ENCODE measurements around the gene IFNAR1. TPM values are rescaled to one million over a fixed set of nuclear protein-coding genes. Genes with fewer than 3 reads are reported as not detected.
"Not testable (repeated sequence)": the region's sequence is repeated elsewhere in the genome, so short reads cannot be mapped to it uniquely, and the experiment has no call there.

IFNAR1 gene
- total RNA-seq, 1 experiment from 2014 or later, result 20.5 TPM

- no peak for DNase-seq (ENCODE audit: low spot score)
These were observed 18.8 kb upstream of the IFNAR1 start for GRCh38 chr21:33305938-33306337.

DNA sequence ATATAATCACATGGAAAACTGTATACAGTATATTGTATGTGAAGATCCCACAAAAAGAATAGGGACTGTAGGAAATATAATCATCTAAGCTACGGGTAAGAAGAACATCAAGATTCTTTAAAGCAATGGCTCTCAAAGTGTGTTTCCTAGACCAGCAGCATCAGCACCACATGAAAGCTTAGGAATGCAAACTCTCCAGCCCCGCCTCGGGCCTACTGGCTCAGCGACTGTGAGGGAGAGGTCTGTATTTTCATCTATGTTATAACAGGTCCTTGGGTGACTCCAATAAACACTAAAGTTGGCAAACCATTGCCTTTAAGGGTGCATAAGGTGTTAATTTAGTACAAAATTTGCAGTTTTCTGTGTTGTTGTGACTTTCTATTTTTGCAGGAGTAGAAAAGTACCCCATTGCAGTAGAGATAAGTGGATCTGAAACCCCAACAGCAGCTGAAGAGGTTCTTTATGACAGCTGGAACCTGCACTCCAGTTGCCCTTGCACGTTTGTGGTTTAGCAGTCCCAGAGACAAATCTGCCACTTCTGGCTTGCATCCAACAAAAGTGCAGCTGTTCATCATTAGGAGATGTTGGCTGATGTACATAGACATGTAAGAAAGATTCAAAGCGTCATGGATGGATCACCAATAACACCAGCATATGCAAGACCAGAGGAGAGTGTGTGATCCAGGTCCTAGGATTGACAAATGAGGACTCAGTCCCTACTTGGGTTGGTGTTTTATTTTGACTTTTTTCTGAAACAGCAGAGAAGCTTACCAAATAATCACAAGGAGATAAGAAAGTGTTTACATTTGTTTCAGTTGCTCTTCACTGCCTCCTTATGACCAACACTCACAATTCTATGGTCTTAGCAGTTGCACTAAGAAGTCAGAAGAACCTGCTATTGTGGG lies 15.9 kb upstream of the IFNAR1 start:
- DNase-seq (ENCODE audit: low spot score), result no peak

DNA sequence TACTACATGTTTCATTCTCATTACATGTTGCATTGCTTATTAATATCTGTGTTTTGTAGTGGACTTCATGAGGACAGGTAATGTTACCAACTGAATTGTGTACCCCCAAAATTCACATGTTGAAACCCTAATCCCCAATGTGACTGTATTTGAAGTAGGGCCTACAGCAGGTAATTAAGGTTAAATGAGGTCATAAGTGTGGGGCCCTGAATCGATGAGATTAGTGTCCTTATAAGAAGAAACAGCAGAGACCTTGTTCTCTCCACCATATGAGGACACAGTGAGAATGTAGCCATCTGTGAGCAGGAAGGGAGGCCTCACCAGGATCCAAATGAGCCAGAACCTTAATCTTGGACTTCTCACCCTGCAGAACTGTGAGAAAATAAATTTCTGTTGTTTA lies 15.0 kb upstream of the IFNAR1 start:
- DNase-seq (ENCODE audit: low spot score), result no peak

- DNase-seq (ENCODE audit: low spot score), result no peak
These were observed 12.6 kb upstream of the IFNAR1 start for GRCh38 chr21:33312121-33312520.

DNA sequence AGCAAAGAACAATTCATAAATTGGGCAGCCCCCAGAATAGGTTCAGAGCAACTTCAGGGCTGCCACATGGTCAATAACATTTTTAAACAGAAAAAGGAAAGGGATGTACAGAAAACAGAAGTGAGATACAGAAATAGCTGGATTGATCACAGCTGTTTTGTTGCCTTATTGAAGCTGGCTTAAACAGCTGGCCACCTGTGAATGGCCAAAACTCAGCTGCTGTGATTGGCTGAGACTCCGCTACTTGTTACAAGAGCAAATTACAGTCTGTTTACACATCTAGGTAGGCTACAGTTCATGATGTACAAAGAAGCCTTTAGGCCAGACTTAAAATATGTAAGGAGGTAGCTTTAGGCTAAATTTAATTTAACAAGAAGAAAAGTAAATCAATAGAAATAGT lies 11.6 kb upstream of the IFNAR1 start:
- no peak for DNase-seq (ENCODE audit: low spot score)

- DNase-seq (ENCODE audit: low spot score), result no peak
These were observed 11.2 kb upstream of the IFNAR1 start for GRCh38 chr21:33313611-33314010.

GRCh38 chr21:33314111-33314510 lies 10.7 kb upstream of the IFNAR1 start:
- DNase-seq (ENCODE audit: low spot score), result no peak

DNA sequence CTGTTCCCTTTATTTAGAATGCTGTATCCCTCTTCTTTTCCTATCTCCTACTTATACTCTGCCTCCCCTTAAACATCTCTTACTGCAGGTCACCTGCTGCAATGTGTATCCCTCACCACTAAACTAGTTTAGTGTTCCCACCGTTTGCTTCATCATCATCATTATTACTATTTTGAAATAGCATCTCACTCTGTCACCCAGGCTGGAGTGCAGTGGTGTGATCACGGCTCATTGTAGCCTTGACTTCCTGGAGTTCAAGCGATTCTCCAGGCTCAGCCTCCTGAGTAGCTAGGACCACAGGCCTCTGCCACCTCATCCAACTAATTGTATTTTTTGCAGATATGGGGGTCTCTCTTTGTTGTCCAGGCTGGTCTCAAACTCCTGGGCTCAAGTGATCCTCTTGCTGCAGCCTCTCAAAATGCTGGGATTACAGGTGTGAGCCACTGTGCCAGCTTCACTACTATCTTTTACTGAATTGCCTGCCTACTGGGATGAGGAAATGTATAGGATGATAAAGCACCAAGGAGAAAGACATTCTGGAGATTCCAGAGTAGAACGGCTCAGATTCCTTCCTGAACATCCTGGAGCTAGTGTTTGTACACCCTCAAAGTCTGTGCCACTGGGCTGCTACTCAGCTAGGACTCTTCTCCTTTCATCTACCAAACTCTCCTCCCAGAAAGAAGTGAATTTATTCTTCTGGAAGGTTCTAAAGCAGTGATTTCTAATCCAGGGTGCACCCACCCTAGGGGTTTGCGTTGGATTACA lies 8.6 kb upstream of the IFNAR1 start:
- DNase-seq (ENCODE audit: low spot score), result no peak

DNA sequence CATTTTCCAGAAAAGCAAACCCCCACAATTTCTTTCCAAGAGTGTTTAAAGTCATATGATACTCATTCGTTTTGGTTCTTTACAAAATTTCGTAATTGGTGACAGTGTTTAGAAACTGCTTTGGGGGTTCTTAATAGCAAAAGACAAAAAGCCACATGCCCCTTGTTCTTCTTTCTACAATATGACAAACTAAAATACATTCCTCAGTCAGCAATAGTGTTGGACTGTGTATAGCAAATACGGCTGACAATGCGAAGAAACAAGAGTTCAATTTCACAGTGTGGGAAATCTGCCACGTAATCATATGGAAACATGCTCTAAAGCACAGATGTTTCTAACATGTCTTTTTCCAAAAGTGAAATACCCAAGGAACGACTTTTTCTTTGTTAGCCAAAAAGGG lies 7.6 kb upstream of the IFNAR1 start:
- no peak for DNase-seq (ENCODE audit: low spot score)

DNA sequence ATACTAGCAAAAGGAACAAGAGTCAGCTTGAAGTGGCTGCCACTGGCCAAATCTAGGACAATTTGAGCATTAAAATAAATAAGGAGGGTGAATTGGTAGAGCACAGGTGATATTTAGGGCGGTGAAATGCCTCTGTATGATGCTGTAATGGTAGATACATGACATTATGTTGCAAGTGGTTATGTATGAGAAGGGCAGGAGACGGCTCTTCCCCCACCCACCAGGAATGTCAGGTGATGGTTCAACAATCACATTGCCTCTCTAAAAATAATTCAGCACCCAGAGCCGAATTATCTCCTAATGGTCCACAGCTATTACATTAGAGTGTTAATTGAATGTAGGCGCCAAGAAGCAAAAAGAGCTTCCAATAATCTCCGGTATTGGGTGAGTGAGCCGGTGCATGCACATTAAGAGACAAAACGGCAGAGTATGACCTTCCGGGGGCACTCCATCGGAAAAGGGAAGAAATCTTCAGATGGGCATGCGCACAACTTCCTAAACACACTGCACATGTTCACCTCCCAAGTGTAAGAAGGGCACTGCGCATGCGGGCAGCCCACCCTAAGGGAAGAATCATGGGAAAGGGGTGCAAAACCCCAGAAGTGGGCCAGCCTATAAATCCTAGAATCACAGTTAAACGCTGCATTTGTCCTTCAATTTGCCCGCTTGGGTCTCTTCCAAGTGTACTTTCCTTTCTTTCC lies 6.8 kb upstream of the IFNAR1 start:
- DNase-seq (ENCODE audit: low spot score), result no peak

DNA sequence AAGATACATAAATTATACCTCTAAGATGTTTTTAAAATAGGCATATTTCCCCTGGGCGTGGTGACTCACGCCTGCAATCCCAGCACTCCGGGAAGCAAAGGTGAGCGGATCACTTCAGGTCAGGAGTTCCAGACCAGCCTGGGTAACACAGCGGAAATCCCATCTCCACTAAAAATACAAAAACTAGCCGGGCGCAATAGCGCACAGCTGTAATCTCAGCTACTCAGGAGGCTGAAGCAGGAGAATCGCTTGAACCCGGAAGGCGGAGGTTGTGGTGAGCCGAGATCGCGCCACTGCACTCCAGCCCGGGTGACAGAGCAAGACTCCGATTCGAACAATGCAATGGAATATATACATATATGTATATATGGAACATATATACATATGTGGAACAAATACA lies 3.8 kb upstream of the IFNAR1 start:
- not testable (repeated sequence) for DNase-seq (ENCODE audit: low spot score)

- DNase-seq (ENCODE audit: low spot score), result not testable (repeated sequence)
These were observed 1.2 kb upstream of the IFNAR1 start for GRCh38 chr21:33323610-33324009.

DNA sequence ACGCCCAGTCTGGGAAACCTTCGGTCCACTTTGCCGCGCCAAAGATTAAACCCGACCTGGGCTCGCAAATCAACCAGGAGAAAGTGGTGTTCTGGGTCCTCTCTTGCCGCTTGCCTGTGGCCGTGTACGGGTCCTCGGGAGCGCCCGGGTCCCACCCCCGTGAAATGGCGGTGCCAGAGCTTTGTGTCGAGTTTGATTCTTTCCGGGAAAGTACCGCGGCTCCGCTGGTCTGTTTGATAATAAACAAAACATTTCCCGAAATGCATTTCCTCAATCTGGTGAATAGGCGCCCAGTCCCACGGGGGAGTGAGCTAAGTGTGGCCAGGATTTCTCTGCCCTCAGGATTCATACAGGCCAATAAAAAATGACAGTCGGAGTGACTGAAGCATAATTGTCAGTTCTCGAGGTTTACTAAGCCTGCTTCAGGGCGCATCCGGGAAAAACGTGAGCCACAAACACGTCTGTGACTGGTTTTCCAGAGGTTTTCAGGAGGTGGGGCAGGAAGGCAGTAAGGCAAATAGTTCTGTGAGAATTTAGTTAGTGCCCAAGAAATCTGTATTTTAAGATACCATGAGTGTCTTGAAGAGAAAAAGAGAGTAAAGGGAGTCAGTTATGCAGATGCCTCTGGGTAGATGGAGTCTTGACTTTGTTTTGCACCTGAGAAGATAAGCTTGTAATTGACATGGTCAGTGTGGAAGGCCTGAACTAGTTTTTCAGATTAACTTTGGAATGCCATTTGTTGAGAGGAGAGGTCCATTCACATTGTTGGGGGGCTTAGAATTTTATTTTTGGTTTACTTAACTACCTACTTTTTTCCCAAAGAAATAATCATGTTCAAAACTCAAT lies 675 bp downstream of the IFNAR1 start:
- DNase-seq (ENCODE audit: low spot score), result peak; percentile 70

GRCh38 chr21:33327326-33327725 lies 2.6 kb downstream of the IFNAR1 start:
- DNase-seq (ENCODE audit: low spot score), result no peak

GRCh38 chr21:33327792-33328433 lies 3.1 kb downstream of the IFNAR1 start:
- DNase-seq (ENCODE audit: low spot score), result no peak

DNA sequence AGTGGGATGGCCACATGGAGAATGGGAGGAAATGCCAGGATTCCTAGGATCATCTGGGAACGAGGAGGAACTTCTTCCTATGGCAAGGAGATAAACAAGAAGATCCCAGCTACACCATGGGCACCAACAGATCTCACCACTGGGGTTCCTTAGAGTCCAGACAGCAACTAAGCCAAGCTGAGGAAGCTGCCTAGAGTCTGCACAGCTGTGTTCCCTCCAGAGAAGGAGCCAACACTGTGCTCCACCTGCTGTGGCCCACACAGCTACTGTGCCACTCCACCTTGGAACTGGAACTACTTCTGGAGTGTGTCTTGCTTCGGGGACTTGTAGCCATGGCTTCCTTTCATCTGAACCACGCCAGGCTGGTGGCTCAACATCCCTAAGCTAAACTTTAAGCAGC lies 6.0 kb downstream of the IFNAR1 start:
- DNase-seq (ENCODE audit: low spot score), result no peak

GRCh38 chr21:33332143-33332542 lies 7.4 kb downstream of the IFNAR1 start:
- DNase-seq (ENCODE audit: low spot score), result no peak

DNA sequence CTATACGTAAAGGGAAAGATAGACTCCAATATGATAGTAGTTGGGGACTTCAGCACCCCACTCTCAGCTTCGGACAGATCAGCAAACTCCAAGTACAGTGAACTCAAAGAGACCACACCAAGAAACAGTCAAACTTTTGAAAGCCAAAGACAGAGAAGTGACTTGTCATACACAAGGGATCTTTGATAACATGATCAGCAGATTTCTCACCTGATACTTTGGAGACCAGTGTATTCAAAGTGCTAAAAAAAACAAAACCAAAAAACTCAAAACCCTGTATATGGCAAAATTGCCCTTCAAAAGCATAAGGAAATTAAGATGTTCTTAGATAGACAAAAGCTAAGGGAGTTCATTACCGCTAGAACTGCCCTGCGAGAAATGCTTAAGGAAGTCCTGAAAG lies 9.4 kb downstream of the IFNAR1 start:
- no peak for DNase-seq (ENCODE audit: low spot score)

DNA sequence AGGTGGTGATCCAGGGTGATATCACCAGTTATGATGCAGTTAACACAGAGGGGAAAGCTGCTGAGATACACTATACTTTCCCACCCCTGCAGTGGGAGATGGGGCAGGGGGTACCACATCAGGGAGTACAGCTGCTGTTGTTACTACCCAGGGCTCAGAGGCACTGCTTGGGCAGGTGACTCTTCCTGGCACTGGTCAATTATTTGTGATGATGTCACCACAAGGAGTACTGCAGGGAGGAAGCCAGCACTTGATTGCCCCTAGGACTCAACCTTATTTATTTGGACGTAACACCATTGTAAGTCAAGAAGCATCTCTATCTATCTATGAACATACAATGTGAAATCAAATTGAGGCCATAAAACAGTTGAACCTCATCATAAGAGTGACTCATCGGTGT lies 10.1 kb downstream of the IFNAR1 start:
- no peak for DNase-seq (ENCODE audit: low spot score)

DNA sequence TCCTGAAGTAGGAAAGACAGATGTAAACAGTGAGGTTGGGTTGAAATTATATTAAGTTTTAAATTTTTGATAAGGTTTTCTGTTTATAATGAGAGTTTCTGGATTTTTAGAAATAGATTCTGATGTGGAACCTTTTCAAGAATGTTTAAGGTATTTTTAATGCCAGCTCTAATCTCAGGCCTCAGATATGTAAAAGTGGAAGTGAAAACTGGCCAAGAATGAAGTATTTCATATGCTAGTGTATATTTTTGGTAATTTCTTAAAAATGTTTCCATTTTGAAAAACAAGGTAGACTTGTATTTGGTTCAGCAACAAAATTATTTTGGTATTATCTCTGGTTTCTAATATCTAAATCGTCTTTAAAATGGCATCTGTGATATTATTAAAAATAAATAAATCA lies 14.4 kb downstream of the IFNAR1 start:
- no peak for DNase-seq (ENCODE audit: low spot score)

GRCh38 chr21:33339918-33340317 lies 15.1 kb downstream of the IFNAR1 start:
- DNase-seq (ENCODE audit: low spot score), result no peak
